ENCODE measurements around the gene MEG3.
A peak's percentile ranks its signal among the peaks of the same experiment; 100 is the strongest.

MEG3 gene

DNA sequence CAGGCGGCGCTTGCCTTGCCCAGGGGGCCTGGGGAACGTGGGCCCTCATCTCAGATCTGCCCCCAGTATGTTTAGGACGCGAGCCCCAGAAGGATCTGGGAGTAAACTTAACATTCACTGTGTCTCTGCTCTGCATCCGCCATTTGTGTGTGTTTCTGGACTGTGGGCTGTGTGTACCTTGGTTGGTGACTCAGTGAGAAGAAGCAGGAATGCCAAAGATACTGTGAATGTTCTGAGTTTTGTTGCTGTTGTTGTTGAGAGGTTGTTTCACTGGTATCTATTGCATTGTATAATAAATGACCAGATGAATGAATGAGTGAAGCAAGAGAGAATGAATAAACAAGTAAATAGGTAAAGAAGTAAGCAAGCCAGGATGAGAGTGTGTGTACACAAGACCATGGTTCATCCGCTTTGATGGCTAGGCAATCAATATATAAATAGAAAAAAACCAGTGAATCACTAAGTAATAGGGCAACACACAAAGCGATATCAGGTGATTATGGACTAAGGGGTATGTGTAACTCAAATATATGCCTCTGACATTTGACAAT is 20.5 kb downstream of the MEG3 start:
- DNase-seq (ENCODE audit: low read depth) = no peak

DNA sequence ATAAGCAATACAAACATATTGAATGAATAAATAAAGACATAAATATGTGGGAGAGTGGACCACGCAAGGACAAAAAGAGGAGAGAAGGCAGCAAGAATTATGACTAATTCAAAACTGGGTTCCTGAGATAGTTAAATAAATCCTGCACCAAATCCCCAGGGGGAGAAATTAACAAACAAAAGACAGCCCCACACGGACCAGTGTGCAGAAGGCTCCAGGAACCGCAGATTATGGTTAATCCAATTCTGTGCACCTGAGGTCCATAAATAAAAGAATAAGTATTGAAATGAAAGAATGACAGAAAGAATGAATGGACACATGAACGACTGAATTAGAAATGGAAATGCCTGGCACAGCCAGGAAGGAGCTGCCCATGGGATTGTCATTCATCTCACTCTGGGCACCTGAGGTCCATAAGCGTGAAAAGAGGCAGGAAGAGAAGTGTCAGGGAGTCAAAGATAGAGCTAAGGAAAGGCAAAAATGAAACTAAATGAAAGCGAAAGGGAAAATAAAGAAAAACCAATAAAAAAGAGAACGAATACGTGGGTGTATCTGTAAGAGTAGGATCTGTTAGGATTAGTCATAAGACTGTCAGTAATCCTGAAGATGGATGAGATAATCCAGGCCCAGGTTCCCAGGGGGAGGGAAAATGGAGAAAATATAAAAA is 23.3 kb downstream of the MEG3 start:
- no peak for DNase-seq (ENCODE audit: low read depth)

DNA sequence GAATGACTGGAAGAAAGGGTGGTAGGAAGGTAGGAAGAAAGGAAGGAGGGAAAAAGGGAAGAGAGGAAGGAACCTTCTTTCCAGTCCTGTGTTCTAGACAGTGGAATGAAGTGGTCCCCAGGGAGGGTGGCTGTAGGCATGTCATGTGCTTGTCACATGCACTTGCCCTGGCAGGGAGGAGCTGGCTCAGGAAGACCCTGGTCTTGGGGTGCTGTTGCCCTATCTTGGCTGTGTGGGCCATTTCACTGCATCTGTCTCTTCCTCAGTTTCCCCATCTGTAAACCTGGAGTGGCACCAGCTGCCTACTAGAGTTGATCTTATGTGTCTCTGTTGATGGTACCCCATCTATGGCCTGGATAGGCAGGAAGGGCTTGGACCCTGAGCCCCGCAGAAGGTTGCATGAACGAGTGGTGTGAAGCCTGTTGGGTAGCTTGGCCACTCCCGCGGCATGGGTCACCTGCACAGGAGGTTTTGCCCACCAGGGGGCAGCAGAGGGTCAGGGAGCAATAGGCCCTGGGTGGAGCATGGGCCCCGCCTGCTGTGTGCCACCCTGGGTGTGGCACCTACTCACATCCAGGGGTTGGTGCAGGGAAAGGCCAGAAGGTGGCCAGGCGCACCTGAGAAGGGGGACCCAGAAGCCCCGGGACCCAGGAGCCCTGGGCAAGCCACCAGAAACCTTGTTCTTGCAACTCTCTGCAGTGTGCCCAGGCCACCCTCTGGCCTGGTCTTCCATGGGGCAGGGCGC is 25.1 kb downstream of the MEG3 start:
- peak; percentile 61 for DNase-seq (ENCODE audit: low read depth)

DNA sequence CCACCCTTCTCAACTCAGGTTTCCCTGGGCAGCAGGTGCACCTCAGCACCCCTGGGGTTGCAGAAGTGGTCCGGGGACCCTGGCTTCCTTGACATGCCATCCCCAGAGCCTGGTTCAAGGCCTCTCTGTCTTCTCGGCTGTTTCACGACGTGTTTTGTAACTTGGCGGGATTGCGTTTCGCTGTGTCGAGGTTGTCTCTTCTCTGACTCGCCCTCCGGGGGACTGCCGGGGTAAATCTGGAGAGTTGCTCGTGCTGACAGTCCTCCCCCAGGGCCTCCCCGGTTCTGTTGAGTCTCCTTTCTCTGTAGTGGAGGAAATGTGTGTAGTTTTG is 25.6 kb downstream of the MEG3 start:
- DNase-seq (ENCODE audit: low read depth) = no peak

DNA sequence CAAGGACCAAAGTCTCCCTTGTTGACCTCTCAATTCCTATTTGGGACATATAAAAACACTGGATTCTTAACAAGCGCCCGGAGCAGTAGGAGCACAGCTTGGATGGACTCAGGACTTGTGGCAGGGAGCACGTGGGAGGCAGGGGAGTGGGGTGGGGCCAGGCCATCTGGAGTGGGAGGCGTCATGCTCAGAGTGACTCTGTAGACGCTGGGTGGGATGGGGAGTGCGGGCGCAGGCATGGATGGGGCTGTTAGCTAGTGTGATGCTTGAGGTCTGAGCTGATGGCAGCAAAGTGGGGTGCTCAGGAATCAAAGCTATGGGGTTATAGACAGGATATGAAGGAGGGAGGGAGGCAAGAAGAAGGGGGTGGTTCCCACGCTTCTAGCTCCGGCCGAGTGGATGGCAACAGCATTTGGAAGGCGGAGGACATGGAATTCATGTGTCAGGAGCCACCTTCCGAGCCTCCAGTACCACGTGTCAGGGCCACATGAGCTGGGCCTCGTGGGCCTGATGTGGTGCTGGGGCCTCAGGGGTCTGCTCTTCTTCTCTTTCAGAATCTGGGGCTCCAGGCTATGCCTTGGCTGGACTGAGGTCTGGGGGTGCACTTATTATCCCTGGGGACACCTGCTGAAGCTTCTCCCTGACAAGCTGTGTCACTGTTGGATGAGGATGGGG is 26.2 kb downstream of the MEG3 start:
- DNase-seq (ENCODE audit: low read depth) = no peak

DNA sequence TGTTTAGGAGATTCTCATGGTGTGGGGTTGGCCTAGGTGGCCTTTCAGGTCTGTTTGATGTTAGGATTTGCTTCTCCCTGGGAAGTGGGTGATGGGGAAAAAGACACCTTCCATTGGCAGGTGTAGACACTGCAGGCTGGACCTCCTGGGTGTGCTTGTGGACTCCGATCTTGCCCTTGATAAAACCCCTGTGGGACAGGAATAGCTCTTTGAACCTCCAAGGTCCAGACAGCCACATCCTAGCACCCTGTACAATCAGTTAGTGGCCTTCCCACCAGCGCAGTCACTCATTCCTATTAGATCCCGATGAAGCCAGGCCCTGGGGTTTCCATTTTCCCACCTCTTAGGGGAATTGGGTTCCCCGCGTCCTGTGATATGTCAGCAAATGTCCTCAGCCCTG is 28.5 kb downstream of the MEG3 start:
- no peak for DNase-seq (ENCODE audit: low read depth)

DNA sequence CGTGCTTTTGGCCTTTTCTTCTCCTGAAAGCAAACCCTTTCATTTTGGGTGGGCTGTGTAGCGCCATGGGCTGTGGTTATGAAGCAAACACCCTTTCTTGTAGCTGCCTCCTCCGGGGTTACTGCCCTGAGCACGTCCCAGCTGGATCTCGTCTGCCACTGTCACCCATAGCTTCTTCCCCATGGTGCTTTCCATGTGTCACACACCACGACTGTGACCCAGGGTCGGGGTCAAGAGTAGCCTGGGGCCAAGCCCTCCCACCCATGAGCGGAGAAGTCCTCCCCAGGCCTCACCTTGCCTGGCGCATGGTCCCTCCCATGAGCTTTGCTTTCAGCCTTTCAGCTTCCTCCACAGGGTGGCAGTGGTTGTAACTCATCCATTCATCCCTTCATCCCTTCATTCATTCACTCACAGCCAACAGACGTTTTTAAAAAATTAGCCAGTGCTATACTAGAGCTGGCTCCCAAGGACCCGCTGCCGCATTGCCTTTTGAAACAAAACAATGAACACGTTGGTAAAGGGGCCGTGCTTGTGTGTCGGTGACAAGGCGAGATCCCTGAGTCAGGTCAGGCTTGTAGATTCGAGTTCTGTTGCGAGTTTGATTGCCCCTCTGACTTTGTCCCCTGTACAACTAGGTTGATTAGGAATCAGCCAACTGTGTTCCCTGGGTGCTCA is 29.5 kb downstream of the MEG3 start:
- no peak for DNase-seq (ENCODE audit: low read depth)

DNA sequence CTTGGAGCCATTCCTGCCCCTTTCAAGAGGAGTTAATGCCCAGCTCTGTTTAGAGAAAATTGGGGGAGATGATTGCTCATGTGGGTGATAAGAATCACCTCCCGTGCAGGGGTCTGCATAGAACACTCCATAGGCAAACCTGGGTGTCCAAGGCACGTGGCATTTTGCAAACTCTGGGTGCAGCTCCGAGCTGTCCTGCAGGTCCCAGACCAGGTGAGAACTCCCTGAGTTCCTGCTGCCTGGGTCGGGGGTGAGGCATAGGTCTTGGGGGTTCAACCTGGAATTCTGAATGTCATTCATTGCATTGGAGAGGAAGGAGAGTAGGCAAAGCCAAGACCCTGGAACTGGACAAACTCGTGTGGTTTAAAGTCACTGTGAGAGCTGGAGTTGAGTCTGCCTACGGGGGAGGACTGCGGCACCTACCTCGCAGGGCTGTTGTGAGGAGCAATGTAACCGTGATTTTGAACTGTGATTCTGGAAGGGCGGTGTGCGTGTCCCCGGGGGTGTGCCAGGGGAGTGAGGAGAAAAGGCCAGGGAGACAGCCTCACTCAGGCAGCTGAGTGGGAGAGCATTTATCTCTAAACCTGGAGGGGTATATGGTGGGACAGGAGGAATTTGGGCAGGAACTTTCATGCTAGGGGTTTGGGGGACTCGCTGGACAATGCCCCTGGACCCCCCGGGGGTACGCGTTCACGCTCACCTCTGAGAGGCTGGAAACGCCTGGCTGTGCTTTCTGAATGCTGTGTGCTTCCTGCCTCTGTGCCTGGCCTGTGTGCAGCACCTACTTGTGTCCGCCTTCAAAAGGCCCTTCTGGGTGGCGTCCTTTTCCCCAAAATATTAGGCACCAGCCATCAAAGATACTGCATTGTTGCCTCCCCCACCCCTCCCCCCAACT is 30.4 kb downstream of the MEG3 start:
- DNase-seq (ENCODE audit: low read depth) = no peak

DNA sequence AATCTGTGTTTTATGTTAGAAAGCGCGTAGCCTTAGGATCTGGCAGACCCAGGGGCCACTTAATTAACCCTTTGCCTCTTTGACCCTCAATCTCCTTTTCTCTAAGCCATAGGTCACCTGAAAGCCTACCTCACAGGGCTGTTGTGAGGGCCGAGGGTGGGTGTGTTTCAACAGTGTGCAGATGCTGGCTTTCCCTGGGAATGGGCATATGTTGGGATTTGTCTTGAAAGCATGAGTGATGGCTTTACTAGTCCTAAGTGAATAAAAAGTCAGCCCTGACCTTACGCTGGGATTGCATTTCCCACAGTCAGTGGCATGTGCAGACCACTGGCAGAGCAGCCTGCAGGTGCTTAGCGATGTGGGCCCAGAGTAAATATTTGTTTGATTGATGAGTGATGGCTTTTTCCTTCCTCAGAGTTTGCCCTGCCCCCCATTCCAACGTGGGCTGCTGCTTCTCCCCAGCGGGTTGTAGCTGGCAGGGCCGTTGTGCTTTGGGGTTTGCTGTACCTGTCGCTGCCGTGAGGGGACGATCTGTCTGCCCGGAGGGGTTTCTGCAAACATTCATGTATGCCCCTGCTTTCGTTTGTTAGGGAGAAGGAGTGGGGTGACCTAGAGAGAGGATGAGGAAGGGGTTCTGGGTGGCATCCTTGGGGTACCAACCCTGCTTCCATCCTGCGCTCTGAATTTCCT is 31.5 kb downstream of the MEG3 start:
- DNase-seq (ENCODE audit: low read depth) = no peak

DNA sequence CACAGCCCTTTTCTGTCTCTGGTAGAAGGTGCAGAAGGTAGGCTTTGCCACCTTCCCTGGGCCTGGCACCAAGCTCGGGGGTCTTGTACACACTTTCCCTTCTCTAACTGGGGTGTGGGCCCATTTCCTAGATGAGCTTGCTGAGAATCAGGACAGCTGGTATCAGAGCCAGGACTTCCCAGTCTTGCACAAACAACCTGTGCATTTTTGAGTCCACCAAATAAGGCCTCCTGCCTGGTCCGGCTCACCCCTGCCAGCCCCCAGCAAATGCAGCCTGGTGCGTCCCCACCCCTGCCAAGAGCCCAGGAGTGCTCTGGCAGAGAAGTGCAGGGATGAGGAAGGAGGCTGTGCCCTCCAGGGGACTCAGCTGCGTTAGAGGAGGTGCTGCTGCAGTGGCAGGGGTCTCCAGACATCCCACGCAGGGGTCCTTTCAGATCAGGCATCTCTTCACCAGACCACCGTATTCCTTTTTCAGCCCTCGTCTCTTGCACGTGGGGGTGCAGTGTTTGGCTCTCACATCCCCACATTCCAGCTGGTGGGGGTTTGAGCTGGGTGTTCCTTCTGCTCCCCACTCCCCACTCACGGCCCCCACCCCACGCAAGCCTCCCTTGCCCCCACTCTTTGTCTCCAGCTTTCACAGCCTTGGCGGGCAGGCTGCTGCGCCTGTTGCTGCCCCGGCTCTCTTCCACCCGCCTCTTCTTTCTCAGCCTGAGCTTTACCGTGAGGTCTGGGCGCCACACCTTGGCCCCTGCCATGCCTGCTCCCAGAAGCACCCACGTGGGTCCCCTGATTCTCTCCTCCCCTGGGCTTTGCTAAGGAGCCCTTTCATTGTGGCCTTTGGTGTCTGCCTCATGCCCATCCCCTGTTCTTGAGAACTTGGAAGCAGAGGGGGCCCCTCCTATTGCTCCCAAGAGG is 32.3 kb downstream of the MEG3 start:
- no peak for DNase-seq (ENCODE audit: low read depth)

DNA sequence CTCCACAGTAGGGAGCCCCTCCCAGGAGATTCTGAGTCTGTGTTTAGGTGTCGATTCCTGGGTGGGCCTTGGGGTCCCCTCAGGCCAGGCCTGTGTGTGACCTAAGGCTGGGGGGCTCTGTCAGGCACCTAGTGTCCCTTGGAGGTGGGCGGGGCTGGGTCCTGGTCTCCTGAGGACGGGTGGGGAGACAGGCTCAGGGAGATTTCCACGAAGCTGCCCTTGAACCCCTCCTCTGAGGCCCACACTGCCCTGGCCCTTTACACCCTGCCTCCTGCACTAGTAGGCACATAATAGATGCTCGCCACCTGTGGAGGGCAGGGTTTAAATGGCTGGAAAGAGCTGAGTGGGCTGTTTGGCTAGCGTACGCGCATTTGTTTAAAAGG is 32.9 kb downstream of the MEG3 start:
- no peak for DNase-seq (ENCODE audit: low read depth)

DNA sequence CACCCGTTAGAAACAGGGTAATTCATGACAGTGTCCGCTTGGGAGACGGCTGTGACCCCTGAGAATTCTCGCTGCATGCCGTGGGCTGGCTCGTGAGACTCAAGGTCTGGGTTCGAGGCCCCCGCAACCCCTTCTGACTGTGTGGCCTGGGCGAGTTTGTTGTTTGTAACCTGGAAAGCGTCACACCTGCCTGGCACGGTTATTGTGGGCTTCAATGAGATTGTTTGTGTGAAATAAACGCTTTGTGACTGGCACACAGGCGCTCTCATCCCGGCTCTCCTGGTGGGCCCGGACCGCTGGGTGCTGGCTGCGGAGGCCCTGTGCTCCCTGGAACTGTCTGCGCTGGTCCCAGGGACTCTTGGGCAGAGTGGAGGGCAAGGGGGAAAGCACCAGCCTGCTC is 33.9 kb downstream of the MEG3 start:
- DNase-seq (ENCODE audit: low read depth) = no peak

DNA sequence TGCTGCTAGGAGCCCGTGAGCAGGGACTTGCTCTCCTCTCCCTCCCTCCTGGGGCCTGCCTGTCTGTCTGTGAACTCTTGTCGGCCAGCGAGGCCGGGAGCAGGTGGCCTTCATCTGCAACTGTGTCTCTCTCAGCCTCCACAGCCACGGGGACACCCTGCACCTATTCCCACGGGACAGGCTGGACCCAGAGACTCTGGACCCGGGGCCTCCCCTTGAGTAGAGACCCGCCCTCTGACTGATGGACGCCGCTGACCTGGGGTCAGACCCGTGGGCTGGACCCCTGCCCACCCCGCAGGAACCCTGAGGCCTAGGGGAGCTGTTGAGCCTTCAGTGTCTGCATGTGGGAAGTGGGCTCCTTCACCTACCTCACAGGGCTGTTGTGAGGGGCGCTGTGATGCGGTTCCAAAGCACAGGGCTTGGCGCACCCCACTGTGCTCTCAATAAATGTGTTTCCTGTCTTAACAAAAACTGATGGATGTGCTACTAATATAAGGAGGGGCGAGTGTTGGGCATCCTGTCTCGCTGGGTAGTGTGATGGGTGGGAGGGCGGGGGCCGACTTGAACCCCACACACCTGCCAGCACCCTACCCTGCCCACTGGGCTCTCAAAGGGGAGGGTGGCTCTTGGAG is 34.8 kb downstream of the MEG3 start:
- no peak for DNase-seq (ENCODE audit: low read depth)

DNA sequence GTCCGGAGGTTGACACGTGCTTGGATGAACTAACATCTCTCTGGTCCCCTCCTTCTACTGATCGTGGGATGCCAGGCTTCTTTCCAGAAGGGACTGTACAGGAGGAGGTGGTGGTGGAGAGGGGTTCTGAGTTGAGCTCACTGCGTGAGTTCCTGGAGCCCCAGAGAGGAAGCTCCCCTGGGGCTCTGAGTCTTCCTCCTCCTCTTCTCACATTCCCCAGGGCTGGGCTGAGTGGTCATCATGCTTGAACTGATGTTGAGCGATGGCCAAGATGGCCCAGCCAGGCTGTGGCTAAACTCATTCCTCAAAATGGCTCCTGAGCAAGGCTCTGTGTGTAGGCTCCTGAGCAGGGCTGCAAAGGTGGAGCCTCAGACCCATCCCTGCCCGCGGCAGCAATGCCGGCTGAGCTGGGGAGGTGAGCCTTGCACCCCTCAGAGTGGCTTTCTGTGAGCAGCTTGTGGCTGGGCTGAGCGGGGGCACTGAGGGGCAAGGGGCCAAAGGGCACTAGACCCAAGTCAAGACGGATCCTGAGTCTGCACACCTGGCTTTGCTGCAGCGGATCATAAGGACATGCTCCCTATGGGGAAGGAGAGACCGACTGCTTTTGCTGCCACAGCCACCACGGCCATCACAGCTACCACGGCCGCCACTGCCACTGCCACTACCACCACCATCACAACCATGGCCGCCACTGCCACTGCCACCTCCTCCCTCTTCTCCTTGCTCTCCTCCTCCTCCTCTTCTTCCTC is 35.4 kb downstream of the MEG3 start:
- DNase-seq (ENCODE audit: low read depth) = no peak

DNA sequence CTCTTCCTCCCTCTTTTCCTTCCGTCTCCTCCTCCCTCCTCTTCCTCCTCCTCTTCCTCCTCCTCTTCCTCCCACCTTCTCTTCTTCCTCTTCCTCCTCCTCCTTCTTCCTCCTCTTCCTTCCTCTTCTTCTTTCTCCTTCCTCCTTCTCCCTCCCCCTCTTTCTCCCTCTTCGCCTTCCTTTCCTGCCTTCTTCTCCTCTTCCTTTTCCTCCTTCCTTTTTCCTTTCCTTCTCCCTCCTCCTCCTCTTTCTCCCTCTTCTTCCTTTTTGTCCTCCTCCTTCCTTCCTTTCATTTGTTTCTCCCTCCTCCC is 36.0 kb downstream of the MEG3 start:
- DNase-seq (ENCODE audit: low read depth) = no peak

DNA sequence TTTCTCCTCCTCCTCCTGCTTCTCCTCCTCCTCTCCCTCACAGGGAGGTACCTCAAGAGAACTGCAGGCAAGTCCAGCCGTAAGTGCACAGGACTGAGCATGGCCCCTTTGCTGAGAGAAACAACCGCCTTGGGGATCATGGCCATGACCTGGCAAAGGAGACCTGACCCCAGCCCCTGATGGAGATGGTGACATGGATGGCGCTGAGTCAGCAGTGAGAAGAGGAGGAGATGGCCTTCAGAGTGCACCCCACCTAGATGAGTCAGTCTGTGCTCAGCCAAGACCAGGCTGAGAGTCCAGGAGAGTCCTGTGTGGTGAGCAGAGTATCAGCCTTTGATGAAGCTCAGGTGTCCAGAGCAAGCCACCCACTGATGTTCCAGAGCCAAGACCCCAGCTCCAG is 36.4 kb downstream of the MEG3 start:
- DNase-seq (ENCODE audit: low read depth) = no peak

DNA sequence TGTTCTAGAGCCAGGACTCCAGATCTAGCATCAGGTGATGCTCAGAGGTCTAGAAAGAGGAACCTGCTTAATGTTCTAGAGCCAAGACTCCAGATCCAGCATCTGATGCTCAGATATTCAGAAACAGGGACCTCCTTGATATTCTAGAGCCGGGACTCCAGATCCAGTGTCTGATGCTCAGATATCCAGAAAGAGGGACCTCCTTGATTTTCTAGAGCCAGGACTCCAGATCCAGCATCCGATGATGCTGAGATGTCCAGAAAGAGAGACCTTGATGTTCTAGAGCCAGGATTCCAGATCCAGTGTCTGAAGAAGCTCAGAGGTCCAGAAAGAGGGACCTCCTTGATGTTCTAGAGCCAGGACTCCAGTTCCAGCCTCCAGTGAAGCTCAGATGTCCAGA is 36.9 kb downstream of the MEG3 start:
- DNase-seq (ENCODE audit: low read depth) = no peak

DNA sequence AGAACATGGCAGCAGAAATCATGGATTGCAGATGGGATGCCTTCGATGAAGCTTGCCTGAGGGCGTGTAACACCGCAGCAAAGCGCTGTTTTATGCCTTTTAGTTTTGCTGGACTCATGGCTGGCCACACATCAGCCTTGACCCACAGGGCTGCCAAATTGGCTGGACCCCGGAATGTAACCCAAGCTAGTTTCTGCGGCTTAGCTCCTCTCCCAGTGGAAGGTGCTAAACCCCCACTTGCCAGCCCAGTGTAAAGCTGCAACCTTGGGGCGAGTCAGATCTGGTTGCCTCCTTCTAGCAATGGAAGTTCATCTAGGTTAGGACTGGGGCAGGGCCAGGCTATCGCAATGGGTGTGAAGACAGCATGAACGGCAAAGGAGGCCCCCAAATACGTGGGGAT is 38.3 kb downstream of the MEG3 start:
- no peak for DNase-seq (ENCODE audit: low read depth)
